Left renal cortex interstitium (tissue), 4 donors: ENCODE data around the gene MARK2. TPM values are rescaled to one million over a fixed set of nuclear protein-coding genes. Genes with fewer than 3 reads are reported as not detected.

ENCODE experiments used
- DNase-seq, 4 donors: peaks; one replicate each; pipeline ENCODE4 v3.0.0-alpha.2; 2013; ENCODE audit warnings: low read depth in 4 of 4, low spot score in 2 of 4, missing footprints in 1 of 4
- polyA plus RNA-seq, 4 donors: library from polyadenylated mRNA; unstranded; fragments of 120-200 nt; gene quantifications; one replicate each; pipeline ENCODE4 v1.2.1, GENCODE V29; 2013; ENCODE audit not compliant: insufficient read length in 4 of 4

MARK2 gene
- polyA plus RNA-seq, 4 donors, result 30.4 to 40.4 (median 35.7) TPM

DNA sequence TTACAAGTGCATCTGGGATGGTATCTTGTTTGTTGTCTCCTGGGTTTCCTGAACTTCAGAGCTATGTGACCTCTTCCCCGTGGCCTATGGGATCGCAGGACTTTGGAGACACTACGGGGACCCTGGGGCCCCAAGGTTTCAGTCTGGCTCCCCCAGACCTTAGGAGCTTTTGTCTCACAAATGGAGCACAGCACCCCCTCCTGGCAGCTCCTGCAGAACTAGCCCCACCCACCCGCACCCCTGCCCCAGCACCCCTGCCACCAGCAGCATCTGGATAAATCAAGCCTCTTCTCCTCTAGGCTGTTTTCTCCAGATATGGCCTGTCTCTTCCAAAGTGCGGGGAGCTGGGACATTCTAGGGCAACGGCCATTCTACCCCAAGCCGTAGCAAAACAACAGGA, 67.7 kb downstream of the MARK2 start:
- DNase-seq, result no peak

DNA sequence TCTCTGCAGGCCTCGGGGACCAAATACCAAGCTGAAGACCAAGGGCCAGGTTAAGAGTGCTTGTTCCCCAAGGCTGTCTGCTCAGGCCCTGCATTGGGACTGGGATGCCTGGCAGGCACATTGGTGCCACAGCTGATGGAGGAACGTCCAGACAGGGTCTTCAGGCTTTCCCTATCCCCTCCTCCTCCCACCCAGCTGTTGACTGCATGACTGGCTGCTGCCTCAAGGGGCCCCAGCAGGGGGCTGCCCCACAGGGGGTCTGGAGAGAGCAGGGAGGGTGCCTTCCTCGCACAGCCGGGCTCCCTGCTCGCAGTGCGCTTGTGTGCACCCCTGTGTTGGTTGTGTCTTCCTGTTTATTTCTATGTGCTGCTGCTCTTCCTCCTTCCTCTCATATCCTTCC, 68.2 kb downstream of the MARK2 start:
- no peak for DNase-seq

DNA sequence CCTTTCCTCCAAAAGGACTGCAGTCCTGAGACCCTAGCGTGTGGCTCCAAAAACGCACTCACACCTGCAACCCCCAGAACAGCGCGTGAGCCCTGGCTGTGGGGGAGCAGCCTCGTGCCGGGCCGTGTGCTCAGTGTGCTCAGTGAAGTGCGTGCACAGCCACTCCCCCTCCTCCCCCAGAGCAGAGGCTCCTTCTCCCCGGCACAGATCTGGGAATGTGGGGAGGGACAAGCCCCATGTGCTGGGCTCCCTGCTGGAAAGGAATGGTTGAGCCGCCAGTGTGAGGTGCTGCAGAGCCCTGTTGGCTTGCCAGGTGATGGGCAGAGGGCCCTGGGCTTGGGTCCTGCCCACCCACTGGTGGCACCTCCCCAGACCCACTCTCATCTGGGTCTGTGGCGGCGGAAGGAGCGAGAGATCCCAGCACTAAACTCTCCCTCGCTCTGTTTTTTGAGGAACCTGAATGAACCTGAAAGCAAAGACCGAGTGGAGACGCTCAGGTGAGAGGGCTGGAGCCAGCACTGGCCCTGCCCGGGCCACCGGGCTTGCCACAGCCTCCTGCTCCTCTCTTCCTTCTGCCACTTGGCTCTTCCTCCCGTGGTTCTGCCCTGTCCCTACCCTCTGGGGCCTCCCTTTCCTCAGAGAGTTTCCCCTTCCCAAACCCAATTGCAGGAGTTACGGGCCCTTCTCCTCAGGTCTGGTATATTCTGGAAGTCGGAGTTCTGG, 69.1 kb downstream of the MARK2 start:
- DNase-seq, result no peak

- DNase-seq, result no peak
These were observed 69.9 kb downstream of the MARK2 start for GRCh38 chr11:63908631-63909401.

DNA sequence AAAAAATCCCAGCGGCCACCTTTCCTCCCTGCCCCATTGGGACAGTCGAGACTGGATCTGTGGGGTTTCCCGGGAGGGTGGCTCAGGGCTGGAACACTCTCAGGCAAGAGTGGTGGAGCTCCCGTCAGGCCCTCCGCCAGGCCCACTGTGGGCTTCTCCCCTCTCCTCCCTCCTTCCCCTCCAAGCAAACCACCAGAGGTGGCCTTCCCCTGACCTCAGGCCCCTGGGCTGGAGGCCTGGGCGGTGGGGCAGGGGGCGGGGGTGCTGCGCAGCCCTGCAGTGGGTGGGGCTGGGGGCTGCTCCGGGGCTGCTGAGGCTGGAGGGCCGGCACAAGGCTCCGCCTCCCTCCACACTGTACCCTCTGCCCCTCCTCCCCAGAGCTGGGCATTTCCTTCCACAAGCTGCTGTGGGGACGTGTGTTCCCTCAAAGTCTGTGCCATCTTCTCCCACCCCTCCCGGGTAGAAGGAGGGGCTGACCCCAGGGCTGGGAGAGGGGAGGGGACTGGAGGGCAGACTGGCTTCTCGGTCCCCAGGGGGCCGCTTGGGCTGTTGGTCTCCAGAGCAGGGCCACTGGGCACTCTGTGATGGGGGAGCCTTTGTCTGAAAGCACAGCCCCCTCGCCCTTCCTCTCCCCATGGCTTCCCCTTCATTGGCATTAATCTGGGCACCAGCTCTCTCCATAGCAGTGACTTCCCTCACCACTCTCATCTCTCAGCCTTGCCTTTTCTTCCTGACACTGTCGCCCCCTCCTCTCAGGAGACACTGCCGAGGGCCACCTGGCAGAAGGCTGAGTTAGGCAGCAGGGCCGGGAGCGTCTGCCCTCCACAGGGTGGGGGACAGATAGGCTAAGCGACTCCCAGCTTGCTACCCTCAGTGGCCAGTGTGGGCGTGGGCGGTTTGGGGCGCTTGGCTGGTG, 70.9 kb downstream of the MARK2 start:
- no peak for DNase-seq

GRCh38 chr11:63910675-63911074, 71.8 kb downstream of the MARK2 start:
- no peak for DNase-seq

DNA sequence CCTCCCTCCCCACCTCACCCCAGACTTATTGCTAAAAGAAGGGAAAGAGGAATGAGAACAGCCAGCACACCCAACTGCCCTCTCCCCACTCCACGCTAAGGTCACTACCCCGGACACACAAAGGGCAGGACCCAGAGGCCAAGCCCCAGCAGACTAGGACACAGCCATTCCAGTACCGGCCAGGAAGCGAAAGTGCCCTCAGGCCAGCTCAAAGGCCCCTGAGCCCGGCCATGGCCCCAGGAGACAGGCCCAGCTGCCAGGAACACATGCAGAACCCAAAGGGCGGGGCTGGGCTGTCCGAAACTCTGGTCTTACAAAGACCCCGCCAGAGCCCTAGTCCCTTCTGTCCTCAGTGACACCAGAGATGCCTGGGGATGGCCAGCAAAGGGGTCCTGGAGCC, 72.5 kb downstream of the MARK2 start:
- DNase-seq, result no peak

GRCh38 chr11:63911876-63912275, 73.0 kb downstream of the MARK2 start:
- DNase-seq, result no peak

GRCh38 chr11:63912678-63913077, 73.8 kb downstream of the MARK2 start:
- DNase-seq, result no peak

DNA sequence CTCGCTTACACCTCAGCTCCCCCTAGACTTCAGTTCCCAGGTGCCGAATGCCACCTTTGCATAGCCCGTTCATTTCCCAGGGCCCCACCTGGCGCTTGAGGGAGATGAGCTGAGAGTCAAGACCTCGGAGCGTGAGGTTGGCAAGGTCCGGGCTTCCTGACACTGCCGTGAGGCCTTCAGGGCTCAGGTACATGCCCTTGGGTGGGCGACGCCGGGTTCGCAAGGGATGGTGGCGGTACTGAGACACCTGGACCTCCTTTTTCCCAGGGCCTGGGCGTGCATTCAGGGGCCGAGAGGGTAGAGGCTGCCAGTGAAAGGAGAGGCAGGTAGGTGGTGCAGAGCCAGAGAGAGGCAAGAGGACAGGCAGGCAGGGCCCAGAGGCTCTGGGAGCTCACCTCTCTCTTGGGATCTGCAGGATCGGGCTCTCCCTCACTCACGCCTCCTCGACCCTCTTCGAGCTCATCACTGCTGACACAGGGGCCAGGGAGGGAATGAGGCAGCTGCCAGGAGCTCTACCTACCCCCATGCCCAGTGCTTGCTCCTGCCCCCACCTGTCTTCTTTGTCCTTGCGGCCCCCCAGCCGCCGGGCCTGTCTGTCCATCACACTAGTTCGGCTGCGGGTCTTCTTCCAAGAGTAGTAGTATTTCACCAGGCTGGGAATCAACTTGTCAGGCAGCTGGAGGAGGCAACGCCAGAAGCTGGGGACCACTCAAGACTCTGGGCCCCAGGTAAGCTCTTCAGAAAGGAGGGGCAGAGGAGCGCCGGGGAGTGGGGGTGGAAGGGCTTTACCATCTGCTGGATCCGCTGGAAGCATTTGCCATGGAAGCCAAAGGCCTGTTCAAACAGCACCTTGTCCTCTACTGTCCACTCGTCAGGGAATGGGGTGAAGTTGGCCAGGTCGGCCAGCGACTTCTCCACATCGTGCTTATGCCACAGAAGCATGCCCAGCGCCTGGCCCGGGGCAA, 75.2 kb downstream of the MARK2 start:
- no peak for DNase-seq

GRCh38 chr11:63914896-63915691, 76.2 kb downstream of the MARK2 start:
- DNase-seq, result no peak

- DNase-seq, result no peak
These were observed 77.3 kb downstream of the MARK2 start for GRCh38 chr11:63915961-63916836.

DNA sequence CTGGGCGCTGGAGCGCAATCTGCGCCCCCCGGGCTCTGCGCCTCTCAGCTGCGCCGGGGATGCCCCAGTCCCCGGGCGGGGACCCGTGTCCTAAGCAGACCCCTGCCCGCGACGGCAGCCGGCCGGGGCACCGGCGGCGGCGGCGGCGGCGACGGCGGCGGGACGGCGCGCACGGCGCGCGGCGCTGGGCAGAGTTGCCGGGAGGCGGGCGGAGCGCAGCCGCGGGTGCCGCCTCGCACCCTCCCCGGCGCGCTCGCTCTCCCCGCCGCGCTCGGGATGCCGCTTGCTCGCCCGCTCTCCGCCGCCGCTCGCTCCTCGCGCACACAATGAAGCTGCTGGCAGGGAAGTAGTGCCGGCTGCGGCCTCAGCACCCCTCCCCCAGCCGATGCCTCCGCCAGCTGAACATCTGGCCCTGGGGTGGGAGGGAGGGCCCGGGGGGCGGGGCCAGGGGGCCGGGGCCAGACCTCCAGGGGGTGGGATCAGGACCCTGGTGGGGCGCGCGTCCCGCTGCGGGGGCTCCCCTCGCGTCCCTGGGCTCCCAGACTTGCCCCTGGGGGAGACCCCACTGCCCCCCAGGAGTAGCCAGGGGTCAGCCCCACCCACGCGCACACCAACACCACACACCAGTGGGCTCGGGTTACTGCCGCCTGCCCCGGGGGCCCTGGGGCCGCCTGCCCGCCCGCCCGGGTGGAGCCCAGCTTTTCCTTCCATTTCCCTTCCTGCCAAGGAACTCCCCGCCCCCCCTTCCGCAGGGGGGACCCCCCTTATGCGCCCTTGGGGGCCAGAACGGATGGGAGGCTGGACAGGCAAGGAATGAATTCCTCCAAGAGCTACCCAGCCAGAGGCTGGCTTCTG, 78.2 kb downstream of the MARK2 start, which contains the start of gene RCOR2:
TSS of gene RCOR2 (minus strand) at position 328 of the 855 bp plus-strand sequence. CDS start 708 bp downstream, outside the sequence.
- no peak for DNase-seq

DNA sequence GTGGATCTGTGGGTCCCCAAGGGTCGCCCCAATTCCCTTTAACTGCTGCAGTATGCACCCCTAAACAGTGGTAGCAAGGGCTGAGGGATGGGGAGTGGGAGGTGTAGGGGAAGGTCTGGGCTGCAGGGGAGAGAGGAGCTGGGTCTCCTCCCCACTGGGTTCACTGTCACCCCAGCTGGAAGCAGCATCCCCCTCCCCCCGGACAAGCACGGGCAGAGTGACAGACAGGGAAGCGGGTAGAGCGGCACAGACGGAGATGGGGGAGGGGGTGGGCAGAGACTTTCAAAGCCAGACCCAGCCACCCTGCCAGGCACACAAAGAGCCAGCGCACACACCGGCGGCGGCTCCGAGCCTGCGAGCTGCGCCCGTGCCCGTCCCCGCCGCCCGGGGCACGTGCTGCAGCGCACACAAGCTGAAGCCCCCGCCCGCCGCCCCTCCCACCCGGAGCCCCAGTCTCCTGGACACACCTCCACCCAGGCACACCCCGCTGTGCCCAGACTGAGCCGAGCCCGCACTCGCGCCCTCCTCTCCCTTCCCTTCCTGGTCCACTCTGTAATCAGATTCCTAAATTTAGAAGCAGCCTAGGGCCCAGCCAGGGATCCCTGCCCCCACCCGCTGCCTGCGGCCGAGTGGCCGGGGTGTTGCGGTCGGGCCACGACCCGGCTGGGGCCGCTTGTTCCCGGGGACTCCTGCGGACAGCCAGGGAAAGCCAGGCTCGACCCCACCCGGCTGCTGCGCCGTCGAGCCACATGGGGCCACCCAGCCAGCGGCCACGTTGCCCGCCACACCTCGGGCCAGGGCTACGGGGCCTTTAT, 79.0 kb downstream of the MARK2 start:
- no peak for DNase-seq

DNA sequence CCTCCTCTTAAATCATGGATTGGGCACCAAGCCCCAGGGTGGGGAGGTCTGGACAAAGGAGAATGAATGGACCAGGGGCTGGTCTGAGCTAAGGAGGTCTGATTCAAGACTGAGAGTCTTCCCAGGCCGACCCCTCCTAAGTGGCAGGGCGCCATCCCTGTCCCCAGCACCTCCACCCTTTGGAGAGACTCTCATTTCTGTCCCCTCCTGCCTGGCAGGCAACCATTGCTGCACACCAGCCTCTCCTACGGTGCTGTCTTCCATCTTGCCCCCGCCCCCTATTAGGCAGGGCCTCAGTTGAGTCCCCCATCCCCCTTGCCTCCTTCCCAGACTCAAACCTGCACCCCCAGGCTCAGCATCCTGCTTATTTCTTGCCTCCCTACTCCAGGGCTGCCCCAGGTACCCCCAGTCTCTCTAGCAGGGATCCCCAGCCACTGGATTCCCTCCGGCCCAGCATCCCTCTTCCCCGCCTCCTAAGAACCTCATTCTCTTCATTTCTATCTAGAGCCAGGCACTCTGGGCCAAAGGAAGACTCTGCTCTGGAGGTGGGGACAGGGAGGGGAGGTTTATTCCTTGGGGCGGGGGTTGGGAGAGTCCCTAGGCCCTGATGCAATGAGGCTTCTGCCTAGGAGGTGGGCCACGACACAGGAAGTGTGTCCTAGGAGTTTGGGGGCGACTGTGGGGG, 79.7 kb downstream of the MARK2 start:
- DNase-seq, result no peak
